GM20431 (cell line): ENCODE measurements around the gene MIGA2.

Experiments
- in situ Hi-C: fragments of 300-500 bp; cut with MseI, MboI; formaldehyde crosslinking; loops from one replicate; pipeline ENCODE4 v1.15.0; 2020; ENCODE audit warnings: low sequenced_read_pairs; ENCODE audit not compliant: unreplicated experiment

Gene MIGA2

DNA sequence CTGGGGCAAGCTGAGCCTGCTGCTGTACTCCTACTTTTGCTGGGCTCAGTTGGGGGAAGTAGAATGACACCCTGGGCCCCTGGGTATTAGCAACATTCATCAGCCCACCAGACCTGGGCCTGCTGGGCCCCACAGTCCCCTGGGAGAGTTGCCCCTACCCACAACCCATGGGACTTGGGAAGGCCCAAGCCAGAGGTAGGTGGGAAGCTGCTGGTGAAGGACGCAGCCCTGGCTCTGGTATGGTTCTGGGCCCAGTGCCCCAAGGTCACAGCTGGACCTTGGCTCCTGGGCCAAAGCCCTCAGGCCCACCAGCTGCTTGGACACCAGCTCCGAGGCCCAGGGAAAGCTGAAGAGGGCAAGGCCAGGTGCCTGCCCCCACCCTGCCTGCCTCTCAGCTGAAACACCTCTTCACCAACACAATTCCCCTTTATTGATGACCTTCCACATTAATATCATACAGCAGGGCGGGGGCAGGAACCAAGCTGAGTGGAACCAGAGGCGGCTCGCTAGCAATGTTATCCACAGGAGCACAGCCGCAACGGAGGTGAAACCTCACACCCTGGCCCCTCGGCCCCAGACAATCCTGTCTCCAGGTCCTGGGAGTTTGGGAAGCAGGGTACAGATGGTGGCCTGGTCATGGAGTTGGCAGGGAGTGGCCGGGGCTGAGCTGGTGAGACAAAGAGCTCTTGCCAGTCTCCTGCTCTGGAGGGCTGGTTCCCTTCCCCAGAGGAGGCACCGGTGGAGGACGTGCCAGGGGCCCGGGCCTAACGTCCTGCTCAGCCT is 58.2 kb downstream of the MIGA2 start:
- in situ Hi-C loops: no loop called here

DNA sequence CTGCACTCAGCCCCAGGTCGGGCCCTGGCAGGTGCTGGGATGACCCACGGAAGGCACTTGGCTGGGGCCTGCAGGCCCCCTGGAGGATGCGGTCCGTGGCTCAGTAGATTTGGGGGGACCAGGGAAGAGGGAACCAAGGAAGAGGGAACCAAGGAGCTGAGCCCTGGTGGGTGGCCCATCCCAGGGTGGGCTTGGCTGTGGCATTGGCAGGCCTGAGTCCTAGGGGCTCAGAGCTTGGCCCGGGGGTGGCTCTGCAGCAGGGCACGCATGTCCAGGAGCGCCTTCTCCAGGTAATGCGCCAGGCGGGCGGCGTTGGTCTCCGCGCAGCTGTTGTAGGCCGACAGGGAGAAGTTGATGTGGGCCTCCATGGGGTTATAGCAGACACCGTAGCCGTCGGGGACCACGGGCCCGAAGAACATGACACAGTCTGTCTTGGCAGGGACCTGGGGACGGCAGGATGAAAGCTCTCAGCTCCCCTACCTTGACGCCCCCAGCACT is 58.8 kb downstream of the MIGA2 start:
- in situ Hi-C loops: no loop called here

DNA sequence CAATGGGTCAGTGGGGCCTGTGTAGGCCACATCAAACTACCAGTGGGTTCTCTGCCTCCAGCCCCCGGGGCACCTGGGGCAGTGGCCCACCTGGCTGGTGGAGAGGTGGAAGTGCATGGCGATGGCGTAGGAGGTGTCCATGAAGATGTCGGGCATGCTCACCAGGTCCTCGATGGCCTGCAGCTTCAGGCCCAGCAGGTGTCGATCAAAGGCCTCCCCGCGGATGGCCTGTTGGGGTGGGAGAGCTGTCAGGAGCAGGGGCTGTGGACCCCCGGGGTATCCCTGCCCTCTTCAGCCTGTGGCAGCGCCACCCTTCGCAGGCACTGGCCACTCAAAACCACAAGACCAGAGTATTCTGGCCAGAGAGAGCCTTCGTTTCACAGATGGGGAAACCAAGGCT is 59.5 kb downstream of the MIGA2 start:
- in situ Hi-C loops: no loop called here

- in situ Hi-C loops: no loop called here
Observed at GRCh38 chr9:129097671-129098306, 61.4 kb downstream of the MIGA2 start.

- in situ Hi-C loops: no loop called here
Observed at GRCh38 chr9:129098328-129098727, 61.9 kb downstream of the MIGA2 start.

DNA sequence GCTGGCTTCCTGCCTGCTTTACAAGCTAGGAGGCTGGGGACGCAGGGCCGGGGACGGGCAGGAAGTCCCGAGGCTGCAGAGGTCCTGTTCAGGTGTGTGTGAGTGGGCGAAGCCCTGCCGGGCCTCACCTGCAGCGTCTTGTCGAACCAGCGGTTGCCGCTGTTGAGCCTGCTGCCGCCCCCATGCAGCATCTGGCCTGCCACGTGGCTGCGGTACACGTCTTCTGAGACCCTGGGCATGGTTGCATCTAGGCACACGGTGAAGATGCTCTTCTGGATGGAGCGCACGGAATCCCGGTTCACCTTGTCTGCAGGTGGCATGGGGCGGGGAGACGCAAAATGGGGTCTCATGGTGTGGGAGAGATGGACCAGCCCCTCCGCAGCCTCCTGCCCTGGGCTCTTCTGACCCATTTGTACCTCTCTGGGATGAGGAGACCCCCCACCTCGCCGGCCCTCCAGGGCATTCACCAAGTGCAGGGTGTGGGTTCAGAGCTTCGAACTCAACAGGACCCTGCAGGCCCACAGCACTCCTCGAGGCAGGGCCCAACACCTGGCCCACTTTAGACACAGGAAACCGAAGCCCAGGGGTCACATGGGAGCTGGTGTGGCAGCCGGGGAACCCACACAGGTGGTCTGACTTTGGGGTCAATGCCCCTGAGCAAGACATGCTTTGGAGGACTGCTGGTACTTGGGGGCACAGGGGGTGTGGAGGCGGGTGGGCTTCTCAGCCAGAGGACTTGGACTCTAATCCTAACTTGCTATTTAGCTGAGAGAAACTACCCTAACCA is 64.2 kb downstream of the MIGA2 start:
- in situ Hi-C loops: no loop called here

GRCh38 chr9:129101279-129101678 is 64.9 kb downstream of the MIGA2 start:
- in situ Hi-C loops: no loop called here

GRCh38 chr9:129102095-129102525 is 65.7 kb downstream of the MIGA2 start:
- in situ Hi-C loops: no loop called here

GRCh38 chr9:129102791-129103594 is 66.6 kb downstream of the MIGA2 start:
- in situ Hi-C loops: no loop called here

- in situ Hi-C loops: no loop called here
Observed at GRCh38 chr9:129103595-129103965, 67.2 kb downstream of the MIGA2 start.

DNA sequence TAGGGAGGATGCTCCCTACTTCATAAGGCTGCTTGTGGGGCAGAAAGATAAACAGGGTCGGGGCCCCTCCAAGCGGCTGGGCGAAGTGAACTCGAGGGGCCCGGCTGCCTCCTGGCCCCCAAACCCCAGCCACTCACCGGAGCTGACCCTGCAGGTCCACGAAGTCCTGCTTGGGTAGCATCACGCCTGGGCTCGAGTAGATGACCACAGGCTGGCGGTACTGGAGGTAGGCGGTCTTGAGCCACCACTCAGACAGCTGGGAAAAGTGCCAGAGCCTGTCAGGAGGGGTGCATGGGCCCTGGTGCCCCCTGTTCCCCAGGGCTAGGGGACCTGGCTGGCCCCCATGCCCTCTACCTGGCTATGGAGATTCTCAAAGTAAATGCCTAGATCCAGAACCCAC is 67.6 kb downstream of the MIGA2 start:
- in situ Hi-C loops: no loop called here

- in situ Hi-C loops: no loop called here
Observed at GRCh38 chr9:129105857-129106694, 69.7 kb downstream of the MIGA2 start.

GRCh38 chr9:129107651-129108050 is 71.2 kb downstream of the MIGA2 start:
- in situ Hi-C loops: no loop called here

GRCh38 chr9:129108083-129108804 is 71.8 kb downstream of the MIGA2 start:
- in situ Hi-C loops: no loop called here

DNA sequence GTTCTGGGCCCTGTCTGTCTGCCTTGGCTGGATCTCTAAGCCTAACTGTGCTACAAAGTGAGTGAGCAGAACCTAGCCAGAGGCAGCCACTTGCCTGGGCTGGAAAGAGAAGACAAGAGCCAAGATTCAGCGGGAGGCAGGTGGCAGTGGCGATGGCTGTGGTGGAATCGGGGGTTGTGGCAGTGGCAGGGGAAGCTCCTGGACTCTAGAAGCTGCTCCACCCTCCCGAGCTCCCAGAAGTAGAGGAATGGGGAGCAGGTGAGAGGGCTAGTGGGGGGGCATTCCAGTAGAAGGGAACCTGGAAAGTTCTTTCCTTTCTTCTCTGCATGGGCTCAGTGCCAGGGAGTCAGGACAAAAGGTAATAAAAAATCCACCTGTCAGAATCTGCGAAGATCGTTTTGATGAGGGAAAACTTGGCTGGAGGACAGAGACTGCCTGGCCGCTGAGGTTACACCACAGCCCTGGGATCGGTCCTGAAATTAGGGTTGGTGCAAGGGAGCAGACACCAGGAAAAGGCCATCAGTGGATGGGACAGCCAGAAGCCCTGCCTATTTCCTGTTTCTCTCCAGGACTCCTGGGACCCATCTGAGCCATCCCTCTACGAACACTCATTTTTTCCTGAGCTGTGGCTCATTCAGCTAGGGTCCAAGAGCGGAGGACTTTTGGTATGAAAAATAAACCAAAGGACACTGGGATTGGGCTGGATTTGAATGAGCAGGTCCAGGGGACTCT is 72.5 kb downstream of the MIGA2 start:
- in situ Hi-C loops: no loop called here

DNA sequence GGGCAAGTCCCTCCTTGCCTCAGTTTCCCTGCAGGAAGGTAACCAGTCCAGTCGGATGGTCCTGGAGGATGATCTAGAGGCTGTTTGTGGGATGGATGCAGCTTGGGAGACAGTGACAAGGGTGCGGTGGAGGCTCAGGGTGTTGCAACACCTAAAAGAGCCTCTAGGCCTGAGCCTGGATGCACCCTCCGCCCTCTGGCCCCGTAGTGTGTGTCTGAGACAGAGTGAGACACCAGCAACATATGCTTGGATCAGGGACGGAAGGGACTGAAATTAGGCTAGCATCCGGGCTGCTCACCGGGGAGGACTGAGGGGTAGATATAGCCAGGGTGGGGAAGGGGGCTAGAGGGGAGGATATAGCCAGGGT is 73.1 kb downstream of the MIGA2 start:
- in situ Hi-C loops: no loop called here

GRCh38 chr9:129109952-129110739 is 73.7 kb downstream of the MIGA2 start:
- in situ Hi-C loops: no loop called here
